Glomerular endothelial cell (primary cell): ENCODE measurements around the gene KRT33B. TPM values are rescaled to one million over a fixed set of nuclear protein-coding genes. Genes with fewer than 3 reads are reported as not detected.
A peak's percentile ranks its signal among the peaks of the same experiment; 100 is the strongest.
"Not testable (repeated sequence)": the region's sequence is repeated elsewhere in the genome, so short reads cannot be mapped to it uniquely, and the experiment has no call there.

ENCODE experiments used
- DNase-seq: peaks from one replicate; pipeline ENCODE4 v3.0.0-alpha.2; 2011; ENCODE audit warnings: low read depth, low spot score; ENCODE audit errors: extremely low read depth
- total RNA-seq: library from RNA; depleted of rRNA; stranded (reverse); fragments of >200 nt; gene quantifications from 2 replicates; pipeline ENCODE4 v1.2.3, GENCODE V29; 2015

KRT33B gene
- total RNA-seq, 1 donor from 2014 or later: not detected

GRCh38 chr17:41394254-41394996, 24.8 kb upstream of the KRT33B start:
- DNase-seq: no peak

DNA sequence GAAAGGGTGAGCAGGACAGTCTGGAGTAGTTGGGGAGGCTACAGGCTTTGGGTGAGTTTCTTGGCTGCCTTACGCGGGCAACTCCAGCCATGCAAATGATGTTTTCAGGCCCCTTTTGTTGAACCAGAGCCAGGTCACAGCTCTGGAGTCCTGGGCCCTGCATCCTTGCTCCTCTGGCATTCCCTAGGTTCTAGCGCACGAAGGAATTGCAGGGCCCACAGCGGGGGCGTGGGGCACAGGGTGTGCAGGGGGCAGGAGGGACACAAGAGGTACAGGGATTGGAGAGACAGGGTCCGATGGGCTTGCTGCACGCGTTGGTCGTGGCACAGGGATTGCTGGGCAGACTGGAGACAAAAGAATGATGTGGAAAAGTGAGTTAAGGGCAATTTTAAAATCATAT, 24.2 kb upstream of the KRT33B start:
- DNase-seq: no peak

DNA sequence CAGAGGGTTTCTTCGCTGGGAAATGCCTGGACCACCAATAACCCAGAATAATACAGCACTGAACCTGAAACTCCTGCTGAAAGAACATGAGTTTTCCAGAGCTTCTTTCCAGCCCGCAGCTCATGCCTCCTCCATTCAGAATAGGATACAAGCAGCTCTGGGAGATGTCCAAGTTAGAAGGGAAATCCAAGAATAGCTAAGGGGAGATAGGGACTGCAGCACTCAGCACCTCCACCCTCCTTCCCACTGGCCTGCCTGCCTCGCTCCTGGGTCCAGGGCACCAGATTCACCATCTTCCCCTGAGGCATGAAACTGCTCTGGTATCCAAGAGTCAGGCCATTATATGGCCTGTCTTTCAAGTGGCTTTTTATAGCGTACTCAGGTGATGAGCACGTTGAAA, 23.7 kb upstream of the KRT33B start:
- DNase-seq: no peak

DNA sequence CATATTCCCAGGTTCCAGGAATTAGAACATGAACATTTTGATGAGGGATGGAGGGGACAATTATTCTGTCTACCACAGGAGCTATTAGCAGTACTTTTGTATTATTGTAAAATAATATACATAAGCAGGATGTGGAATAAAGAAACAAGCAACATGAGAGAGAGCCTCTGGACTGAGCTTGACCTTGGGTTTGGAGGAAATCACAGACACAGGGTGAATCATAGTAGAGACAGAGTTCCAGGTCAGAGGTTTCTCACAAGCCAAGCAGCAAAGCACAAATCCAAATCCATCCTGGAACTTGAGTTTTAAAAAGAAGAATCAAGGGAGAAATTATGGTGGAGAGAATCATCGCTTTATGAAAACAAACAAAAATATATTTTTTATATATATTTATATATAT, 22.7 kb upstream of the KRT33B start:
- DNase-seq: no peak

DNA sequence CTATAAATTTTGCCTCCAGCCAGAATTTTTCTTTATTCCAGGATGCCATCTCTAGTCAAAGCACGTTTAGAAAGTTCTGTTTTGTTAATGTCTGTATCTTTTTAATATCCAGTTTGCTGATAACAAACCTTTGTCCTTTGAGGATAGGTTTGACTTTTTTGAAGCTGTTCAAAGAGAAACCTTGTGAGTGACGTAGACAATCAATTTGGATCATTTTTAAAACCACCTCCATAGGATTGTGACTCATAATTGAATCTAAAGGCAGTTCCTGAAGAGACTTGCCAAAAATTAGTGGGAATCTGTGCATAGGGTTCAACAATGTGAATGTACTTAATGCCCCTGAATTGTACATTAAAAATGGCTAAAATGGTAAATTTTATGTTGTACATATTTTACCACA, 21.9 kb upstream of the KRT33B start:
- DNase-seq: no peak

DNA sequence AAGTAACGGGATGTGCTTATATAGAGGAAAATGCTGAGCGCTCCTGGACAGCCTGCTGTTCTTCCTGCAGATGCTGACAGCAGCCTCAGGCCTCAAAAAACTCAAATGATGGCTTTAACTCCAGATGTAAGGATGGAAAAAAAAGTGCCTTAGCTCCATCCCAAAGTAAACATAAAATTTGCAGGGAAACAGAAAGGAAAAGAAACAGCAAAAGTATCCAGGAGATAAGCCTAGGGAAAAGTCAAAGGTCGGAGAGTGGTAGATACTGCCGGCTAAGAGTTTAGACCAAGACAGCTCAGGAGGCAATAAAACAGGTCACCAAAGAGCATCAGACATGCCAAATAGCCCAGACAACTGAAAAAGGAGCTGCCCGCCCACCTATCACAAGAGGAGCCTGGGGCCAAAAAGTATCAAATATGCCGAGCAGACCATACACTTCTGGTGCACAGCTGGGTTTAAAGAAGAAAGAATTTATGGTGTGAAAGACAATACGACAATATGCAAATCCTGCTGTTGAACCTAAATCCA, 20.9 kb upstream of the KRT33B start:
- DNase-seq: no peak

DNA sequence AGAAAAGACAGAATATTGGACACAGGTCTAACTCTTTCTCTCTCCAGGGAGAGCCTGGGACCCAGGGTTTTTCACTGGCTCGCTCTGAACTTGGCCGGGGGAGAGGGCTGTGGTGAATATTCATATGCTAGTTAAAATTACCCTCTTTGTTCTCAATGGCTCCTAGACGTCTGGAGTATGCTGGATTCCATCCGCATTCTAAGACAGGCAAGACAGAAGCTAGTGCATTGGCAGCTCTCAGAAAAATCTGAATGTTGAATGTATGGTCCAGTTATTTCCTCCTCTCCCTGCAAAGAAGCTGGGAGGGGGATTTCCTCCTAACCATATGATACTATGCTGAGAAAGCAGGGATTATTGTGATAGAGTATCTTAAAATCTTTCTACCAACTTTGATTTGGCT, 18.1 kb upstream of the KRT33B start:
- DNase-seq: no peak

DNA sequence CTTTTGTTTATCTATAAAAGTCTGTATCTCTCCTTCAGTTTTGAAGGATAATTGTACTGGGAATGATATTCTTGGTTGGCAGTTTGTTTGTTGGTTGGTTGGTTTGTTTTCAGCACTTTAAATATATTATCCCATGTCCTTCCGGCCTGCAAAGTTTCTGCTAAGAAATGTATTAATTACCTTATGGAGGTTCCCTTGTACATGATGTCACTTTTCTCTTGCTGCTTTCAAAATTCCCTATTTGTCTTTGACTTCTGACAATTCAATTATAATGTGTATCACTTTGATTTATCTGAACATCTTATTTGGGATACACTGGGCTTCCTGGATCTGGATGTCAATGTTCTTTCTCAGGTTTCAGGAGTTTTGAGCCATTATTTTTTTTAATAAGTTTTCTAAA, 16.6 kb upstream of the KRT33B start:
- DNase-seq: no peak

- DNase-seq: no peak
Measured at GRCh38 chr17:41383690-41384089, 14.1 kb upstream of the KRT33B start.

- DNase-seq: no peak
Measured at GRCh38 chr17:41382394-41382793, 12.8 kb upstream of the KRT33B start.

- not testable (repeated sequence) for DNase-seq
Measured at GRCh38 chr17:41381943-41382342, 12.3 kb upstream of the KRT33B start, which contains the start of gene KRT34. KRT34 (minus strand) TSS chr17:41382306; CDS start chr17:41382246, 60 bp downstream.

DNA sequence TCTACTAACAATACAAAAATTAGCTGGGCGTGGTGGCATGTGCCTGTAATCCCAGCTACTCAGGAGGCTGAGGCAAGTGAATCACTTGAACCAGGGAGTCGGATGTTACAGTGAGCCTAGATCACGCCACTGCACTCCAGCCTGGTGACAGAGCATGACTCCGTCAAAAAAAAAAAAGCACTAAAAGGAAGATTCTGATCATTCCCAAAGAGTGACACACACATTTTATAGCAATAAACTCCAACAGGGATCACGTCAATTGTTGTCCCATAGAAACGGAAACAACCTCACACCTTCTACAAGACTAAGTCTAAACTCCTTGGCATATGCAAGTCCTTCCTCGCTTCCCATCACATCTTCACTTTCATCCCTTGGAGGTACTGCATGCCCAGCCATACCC, 10.5 kb upstream of the KRT33B start:
- not testable (repeated sequence) for DNase-seq

GRCh38 chr17:41377546-41377945, 7.9 kb upstream of the KRT33B start:
- peak; percentile 12 for DNase-seq

DNA sequence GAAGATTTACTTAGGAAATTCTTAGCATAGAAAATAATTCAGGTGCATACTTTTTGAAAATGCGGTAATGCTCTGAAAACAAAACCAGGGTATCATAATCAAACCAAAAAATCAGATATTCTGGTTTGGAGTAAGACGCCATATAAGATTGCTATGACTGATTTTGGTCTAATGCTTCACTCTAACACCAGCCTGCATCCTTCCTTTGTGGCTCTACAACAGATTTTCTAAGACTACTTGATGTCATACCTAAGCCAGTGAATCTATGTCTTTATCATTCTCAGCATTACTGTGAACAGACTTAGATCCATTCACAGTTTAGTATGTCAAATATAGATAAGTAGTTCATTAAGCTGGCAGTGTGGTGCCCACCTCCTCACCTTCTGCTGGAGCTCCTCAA, 590 bp downstream of the KRT33B start:
- no peak for DNase-seq

DNA sequence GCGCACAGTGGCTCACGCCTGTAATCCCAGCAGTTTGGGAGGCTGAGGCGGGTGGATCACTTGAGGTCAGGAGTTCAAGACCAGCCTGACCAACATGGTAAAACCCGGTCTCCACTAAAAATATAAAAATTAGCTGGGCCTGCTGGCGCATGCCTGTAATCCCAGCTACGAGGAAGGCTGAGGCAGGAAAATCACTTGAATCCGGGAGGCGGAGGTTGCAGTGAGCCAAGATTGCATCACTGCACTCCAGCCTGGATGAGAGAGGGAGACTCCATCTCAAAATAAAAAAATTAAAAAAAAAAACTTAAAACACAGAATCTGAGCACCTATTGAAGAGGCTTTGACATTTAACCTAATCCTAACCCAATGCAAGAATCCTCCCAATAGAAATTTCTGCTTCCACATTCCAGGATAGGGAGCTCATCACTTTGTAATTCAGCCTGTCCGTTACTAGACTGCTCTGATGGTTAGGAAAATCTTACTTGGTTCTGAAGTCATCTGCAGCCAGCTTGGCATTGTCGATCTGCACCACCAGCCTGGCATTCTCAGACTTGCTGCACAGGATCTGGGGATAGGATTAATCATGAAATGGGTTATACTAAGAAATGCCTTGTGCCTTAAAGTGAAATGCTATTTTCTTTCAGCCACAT, 2.1 kb downstream of the KRT33B start:
- DNase-seq: no peak

DNA sequence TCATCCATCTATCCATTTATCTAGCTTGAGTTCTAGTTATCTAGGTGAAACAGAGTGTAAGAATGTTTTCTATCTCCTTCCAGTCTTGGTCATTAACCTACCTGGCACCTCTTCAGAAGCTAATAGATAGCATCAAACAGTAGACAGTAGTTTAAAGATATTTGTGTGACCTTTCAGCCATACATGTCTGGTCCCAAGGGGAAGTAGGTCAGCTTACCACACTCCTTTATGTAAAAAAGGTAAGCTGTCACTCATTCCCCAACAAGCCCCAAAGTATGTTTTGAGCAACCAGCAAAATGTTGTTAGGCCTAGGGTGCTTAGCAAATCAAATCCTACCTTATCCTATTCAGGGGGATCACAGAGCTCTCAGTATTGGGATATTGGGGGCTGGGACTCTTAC, 3.5 kb downstream of the KRT33B start:
- no peak for DNase-seq

DNA sequence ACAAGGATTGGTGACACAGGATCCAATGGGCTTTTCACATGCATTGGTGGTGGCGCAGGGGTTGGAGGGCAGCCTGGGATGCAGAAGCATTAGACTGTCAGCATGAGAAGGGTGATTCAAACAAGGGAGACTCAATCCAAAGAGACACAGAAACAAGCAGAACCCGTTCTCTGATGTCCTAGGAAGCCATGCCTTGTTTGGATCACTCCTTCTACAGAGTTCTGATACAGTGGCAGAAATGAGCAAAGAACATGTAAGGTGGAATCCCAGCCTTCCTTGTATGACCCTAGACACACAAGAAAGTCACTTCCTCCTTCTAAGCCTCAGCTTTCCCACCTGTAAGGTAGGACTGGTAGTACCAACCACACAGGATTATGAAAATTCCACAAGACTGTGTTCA, 5.7 kb downstream of the KRT33B start:
- DNase-seq: no peak

GRCh38 chr17:41360296-41360995, 9.2 kb downstream of the KRT33B start:
- DNase-seq: no peak

- DNase-seq: no peak
Measured at GRCh38 chr17:41354536-41354935, 15.1 kb downstream of the KRT33B start.

- no peak for DNase-seq
Measured at GRCh38 chr17:41352597-41353366, 16.8 kb downstream of the KRT33B start.

DNA sequence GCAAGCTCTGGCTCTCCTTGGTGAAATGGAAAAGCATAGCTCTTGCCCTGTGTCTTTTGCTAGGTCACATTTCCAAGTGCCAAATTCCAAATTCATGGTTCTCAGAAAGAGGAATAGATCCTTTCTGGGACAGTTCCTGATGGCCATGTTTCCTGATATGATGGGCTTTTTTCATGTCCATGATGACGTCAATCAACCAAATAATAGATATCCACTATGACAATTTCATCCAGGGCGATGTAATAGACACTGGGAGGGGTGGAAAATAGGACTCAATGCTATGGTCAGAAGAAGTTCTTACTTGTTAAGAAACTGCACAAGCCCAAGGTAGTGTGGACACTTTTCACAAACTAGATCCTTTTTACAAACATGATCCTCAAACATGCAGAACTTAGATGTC, 18.4 kb downstream of the KRT33B start:
- DNase-seq: no peak
